Tibial nerve (tissue), 4 donors: Measurements from ENCODE around the gene TTC17.
"Not testable (repeated sequence)": the region's sequence is repeated elsewhere in the genome, so short reads cannot be mapped to it uniquely, and the experiment has no call there.

Experiments used
- CTCF ChIP-seq, 5 experiments: fragments of 200-600 bp in 3 of 5; fragments of 450-650 bp in 2 of 5; sonication (generic) in 3 of 5; IDR thresholded peaks; one replicate each; pipeline ENCODE4 v1.5.1; 2016 to 2019; ENCODE audit warnings: antibody characterized with exemption in 5 of 5, mild to moderate bottlenecking in 3 of 5, moderate library complexity in 2 of 5
- EP300 ChIP-seq, 2 donors: sonication (generic); formaldehyde crosslinking; IDR thresholded peaks; one replicate each; pipeline ENCODE4 v1.6.1; 2017; ENCODE audit warnings: antibody characterized with exemption in 2 of 2, mild to moderate bottlenecking in 1 of 2
- POLR2A ChIP-seq, 2 donors: fragments of 450-650 bp; IDR thresholded peaks; one replicate each; pipeline ENCODE4 v1.6.1; 2017; ENCODE audit warnings: antibody characterized with exemption in 2 of 2, mild to moderate bottlenecking in 2 of 2, moderate library complexity in 2 of 2

- TF ChIP-seq CTCF, POLR2A, EP300 (IDR thresholded peaks at IDR 0.05): not testable (repeated sequence)
Observed at GRCh38 chr11:43430916-43431315, 72.2 kb downstream of the TTC17 start.
